ENCODE measurements around the gene IL3. TPM values are rescaled to one million over a fixed set of nuclear protein-coding genes. Genes with fewer than 3 reads are reported as not detected.

Gene IL3
- total and polyA plus RNA-seq, 2 experiments from 2014 or later, result 0.37 TPM; not detected in 1

DNA sequence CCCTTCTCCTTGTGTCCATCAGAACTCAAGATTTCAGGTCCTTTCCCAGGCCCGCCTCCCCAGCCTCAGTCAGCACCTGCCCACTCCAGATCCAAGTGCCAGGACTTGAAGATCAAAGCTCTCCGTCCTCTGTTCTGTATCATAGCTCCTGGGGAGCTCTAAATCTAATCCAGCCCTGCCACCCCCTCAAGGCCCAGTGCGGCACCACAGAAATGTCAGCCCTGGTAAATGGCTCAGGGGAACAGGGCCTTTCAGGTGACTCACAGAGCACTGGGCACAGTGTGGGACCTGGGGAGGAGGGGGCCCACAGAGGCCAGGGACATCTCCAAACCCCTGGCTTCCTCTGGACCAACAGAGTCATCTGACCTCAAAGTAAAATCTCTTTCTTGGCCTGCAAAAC is 19.2 kb downstream of the IL3 start:
- no peaks in the 10 kb centered on the region for H3K9me3 ChIP-seq (ENCODE audit: low read depth)
- TF ChIP-seq CTCF (IDR thresholded peaks at IDR 0.05; ENCODE audit: poor library complexity) (no peak), EZH2phosphoT487 (IDR thresholded peaks at IDR 0.05; ENCODE audit: low read depth, severe bottlenecking, unreplicated experiment) (no peak), EZH2 (IDR thresholded peaks at IDR 0.05; ENCODE audit: borderline replicate concordance) (no peak)
- no peak for DNase-seq (ENCODE audit: low spot score)
- H3K27ac ChIP-seq, result no peak overlapping the region
- no peak overlapping the region for H2AFZ ChIP-seq
- WGBS (ENCODE audit: low lambda C conversion rate, missing lambda C conversion rate), result 92% methylated on average over 3 of the region's 3 CpGs
- no peaks in the 10 kb centered on the region for H3K36me3 ChIP-seq (replicated peaks; ENCODE audit: insufficient read depth, low read depth)
- H3K4me3 ChIP-seq, result no peak overlapping the region
- no peak overlapping the region for H3K4me2 ChIP-seq
- H3K9me2 ChIP-seq (replicated peaks; ENCODE audit: insufficient read depth), result no peaks in the 10 kb centered on the region
- no peaks in the 10 kb centered on the region for H3K4me1 ChIP-seq (ENCODE audit: insufficient read depth)
- H3K27me3 ChIP-seq, result no peaks in the 10 kb centered on the region
- no peaks in the 10 kb centered on the region for H3K79me2 ChIP-seq
- no peaks in the 10 kb centered on the region for H4K20me1 ChIP-seq (ENCODE audit: insufficient read depth, poor library complexity, severe bottlenecking)

DNA sequence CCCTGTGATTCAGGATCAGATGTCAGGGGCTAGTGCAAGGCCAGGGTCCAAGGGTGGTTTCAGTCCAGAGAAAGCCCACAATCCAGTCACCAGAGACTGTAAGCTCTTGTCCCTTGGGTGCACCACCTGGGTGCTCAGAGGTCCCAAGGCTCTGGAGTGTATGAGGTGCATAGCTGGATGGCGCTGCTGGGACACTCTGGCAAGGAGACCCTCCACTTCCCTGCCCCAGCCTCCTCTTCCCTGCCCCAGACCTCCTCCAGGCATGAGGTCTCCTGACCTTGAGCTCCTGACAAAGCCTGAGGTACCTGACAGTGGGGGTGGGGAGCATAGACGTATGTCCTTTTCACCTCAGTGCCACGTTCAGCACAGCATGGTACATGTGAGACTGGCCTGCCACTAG is 20.1 kb downstream of the IL3 start:
- Histone ChIP-seq H3K9me3 (ENCODE audit: low read depth) (no peaks in the 10 kb centered on the region), H3K4me3 (no peak overlapping the region), H3K36me3 (replicated peaks; ENCODE audit: insufficient read depth, low read depth) (no peaks in the 10 kb centered on the region), H3K4me2 (no peak overlapping the region), H3K79me2 (no peaks in the 10 kb centered on the region), H3K9me2 (replicated peaks; ENCODE audit: insufficient read depth) (no peaks in the 10 kb centered on the region), H3K27me3 (no peaks in the 10 kb centered on the region), H3K4me1 (ENCODE audit: insufficient read depth) (no peaks in the 10 kb centered on the region), H3K27ac (no peak overlapping the region), H4K20me1 (ENCODE audit: insufficient read depth, poor library complexity, severe bottlenecking) (no peaks in the 10 kb centered on the region), H2AFZ (no peak overlapping the region)
- DNase-seq (ENCODE audit: low spot score), result no peak
- TF ChIP-seq CTCF (IDR thresholded peaks at IDR 0.05; ENCODE audit: poor library complexity) (no peak), EZH2phosphoT487 (IDR thresholded peaks at IDR 0.05; ENCODE audit: low read depth, severe bottlenecking, unreplicated experiment) (no peak), EZH2 (IDR thresholded peaks at IDR 0.05; ENCODE audit: borderline replicate concordance) (no peak)
- WGBS (ENCODE audit: low lambda C conversion rate, missing lambda C conversion rate), result 88% methylated on average over 3 of the region's 3 CpGs

- Histone ChIP-seq H3K9me2 (replicated peaks; ENCODE audit: insufficient read depth) (no peaks in the 10 kb centered on the region), H3K27ac (no peak overlapping the region), H3K4me3 (no peak overlapping the region), H4K20me1 (ENCODE audit: insufficient read depth, poor library complexity, severe bottlenecking) (no peaks in the 10 kb centered on the region), H3K27me3 (no peaks in the 10 kb centered on the region), H3K36me3 (replicated peaks; ENCODE audit: insufficient read depth, low read depth) (no peaks in the 10 kb centered on the region), H3K4me2 (no peak overlapping the region), H3K79me2 (no peaks in the 10 kb centered on the region), H3K4me1 (ENCODE audit: insufficient read depth) (no peaks in the 10 kb centered on the region), H3K9me3 (ENCODE audit: low read depth) (no peaks in the 10 kb centered on the region), H2AFZ (no peak overlapping the region)
- TF ChIP-seq EZH2 (IDR thresholded peaks at IDR 0.05; ENCODE audit: borderline replicate concordance) (no peak), CTCF (IDR thresholded peaks at IDR 0.05; ENCODE audit: poor library complexity) (no peak), EZH2phosphoT487 (IDR thresholded peaks at IDR 0.05; ENCODE audit: low read depth, severe bottlenecking, unreplicated experiment) (no peak)
- WGBS (ENCODE audit: low lambda C conversion rate, missing lambda C conversion rate), result 90% methylated on average over 3 of the region's 3 CpGs
- no peak for DNase-seq (ENCODE audit: low spot score)
Measured at GRCh38 chr5:132081458-132081857, 21.0 kb downstream of the IL3 start.

All from hepatocyte (in vitro differentiated cells).